ENCODE measurements around the gene MEOX2. TPM values are rescaled to one million over a fixed set of nuclear protein-coding genes. Genes with fewer than 3 reads are reported as not detected.

The MEOX2 gene
- total RNA-seq, 1 experiment from 2014 or later, result 0.22 TPM

GRCh38 chr7:15688279-15688626, 1.8 kb upstream of the MEOX2 start:
- Histone ChIP-seq H3K4me2 (no peak overlapping the region), H3K4me1 (replicated peaks; ENCODE audit: insufficient read depth) (no peaks in the 10 kb centered on the region), H3K4me3 (no peak overlapping the region), H3K9me3 (ENCODE audit: insufficient read depth, low read depth) (no peaks in the 10 kb centered on the region), H3K27me3 (ENCODE audit: insufficient read depth, low read depth) (no peaks in the 10 kb centered on the region), H2AFZ (no peak overlapping the region), H3K9me2 (ENCODE audit: insufficient read depth) (no peaks in the 10 kb centered on the region), H4K20me1 (ENCODE audit: insufficient read depth) (no peaks in the 10 kb centered on the region), H3F3A (ENCODE audit: insufficient read depth, low read depth) (no peaks in the 10 kb centered on the region), H3K36me3 (ENCODE audit: low read depth) (no peaks in the 10 kb centered on the region), H3K79me2 (ENCODE audit: low read depth) (no peaks in the 10 kb centered on the region), H3K27ac (no peak overlapping the region)
- DNase-seq, result no peak
- ChIA-PET POLR2A (ENCODE audit: unreplicated experiment) (no interaction called here), CTCF (no interaction called here)
- TF ChIP-seq EZH2 (IDR thresholded peaks at IDR 0.05; ENCODE audit: low read depth), result no peak
- no peak for TF ChIP-seq CTCF (conservative IDR thresholded peaks at IDR 0.05)
- intact Hi-C loops (cut with micrococcal nuclease; ENCODE audit: unreplicated experiment), result no loop called here
- no TSS peak for BruUV-seq (replicated peaks)

- DNase-seq, result no peak
- no peaks in the 10 kb centered on the region for H3K9me3 ChIP-seq (ENCODE audit: insufficient read depth, low read depth)
- intact Hi-C loops (cut with micrococcal nuclease; ENCODE audit: unreplicated experiment), result no loop called here
- H3K4me3 ChIP-seq, result no peak overlapping the region
- no peak overlapping the region for H2AFZ ChIP-seq
- no peaks in the 10 kb centered on the region for H4K20me1 ChIP-seq (ENCODE audit: insufficient read depth)
- H3K4me1 ChIP-seq (replicated peaks; ENCODE audit: insufficient read depth), result no peaks in the 10 kb centered on the region
- BruUV-seq (replicated peaks), result no TSS peak
- no peak overlapping the region for H3K27ac ChIP-seq
- TF ChIP-seq EZH2 (IDR thresholded peaks at IDR 0.05; ENCODE audit: low read depth) (no peak), CTCF (conservative IDR thresholded peaks at IDR 0.05) (no peak)
- ChIA-PET POLR2A (ENCODE audit: unreplicated experiment) (no interaction called here), CTCF (no interaction called here)
- H3K4me2 ChIP-seq, result no peak overlapping the region
- no peaks in the 10 kb centered on the region for H3K9me2 ChIP-seq (ENCODE audit: insufficient read depth)
- H3K79me2 ChIP-seq (ENCODE audit: low read depth), result no peaks in the 10 kb centered on the region
- H3K36me3 ChIP-seq (ENCODE audit: low read depth), result no peaks in the 10 kb centered on the region
- H3K27me3 ChIP-seq (ENCODE audit: insufficient read depth, low read depth), result no peaks in the 10 kb centered on the region
- no peaks in the 10 kb centered on the region for H3F3A ChIP-seq (ENCODE audit: insufficient read depth, low read depth)
Measured at GRCh38 chr7:15687546-15688278, 1.2 kb upstream of the MEOX2 start.

GRCh38 chr7:15686957-15687545, 568 bp upstream of the MEOX2 start:
- Histone ChIP-seq H3K4me1 (replicated peaks; ENCODE audit: insufficient read depth) (no peaks in the 10 kb centered on the region), H3K27me3 (ENCODE audit: insufficient read depth, low read depth) (no peaks in the 10 kb centered on the region), H3K4me2 (no peak overlapping the region), H2AFZ (no peak overlapping the region), H3K79me2 (ENCODE audit: low read depth) (no peaks in the 10 kb centered on the region), H3K9me3 (ENCODE audit: insufficient read depth, low read depth) (no peaks in the 10 kb centered on the region), H3F3A (ENCODE audit: insufficient read depth, low read depth) (no peaks in the 10 kb centered on the region), H3K4me3 (no peak overlapping the region), H3K36me3 (ENCODE audit: low read depth) (no peaks in the 10 kb centered on the region), H4K20me1 (ENCODE audit: insufficient read depth) (no peaks in the 10 kb centered on the region), H3K9me2 (ENCODE audit: insufficient read depth) (no peaks in the 10 kb centered on the region), H3K27ac (no peak overlapping the region)
- POLR2A ChIA-PET (ENCODE audit: unreplicated experiment), result no interaction called here
- DNase-seq, result no peak
- TF ChIP-seq CTCF (conservative IDR thresholded peaks at IDR 0.05), result no peak
- TF ChIP-seq EZH2 (IDR thresholded peaks at IDR 0.05; ENCODE audit: low read depth), result no peak
- BruUV-seq (replicated peaks), result no TSS peak
- intact Hi-C loops (cut with micrococcal nuclease; ENCODE audit: unreplicated experiment), result no loop called here
- CTCF ChIA-PET, result no interaction called here
